ENCODE data around the gene CCDC141.

The CCDC141 gene

DNA sequence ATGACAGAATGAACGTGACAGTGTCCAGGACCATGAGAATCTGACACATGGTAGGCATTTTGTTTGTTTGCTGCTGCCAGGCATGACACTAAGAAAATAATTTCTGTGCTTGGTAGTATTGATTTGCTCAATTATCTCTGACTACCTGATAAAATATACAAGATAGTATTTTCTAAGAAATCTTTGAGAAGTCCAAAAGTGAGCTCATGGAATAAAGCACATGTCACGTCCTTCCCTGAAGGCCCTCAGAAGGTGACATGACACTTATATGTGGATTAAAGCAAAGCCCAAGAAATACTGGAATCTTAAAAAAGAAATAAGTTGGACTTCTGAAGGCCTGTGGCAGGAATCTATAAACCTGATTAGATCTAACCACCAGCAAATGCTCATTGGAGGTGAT, 238.9 kb downstream of the CCDC141 start:
- no peaks in the 10 kb centered on the region for H3K4me1 Mint-ChIP-seq (ENCODE audit: low read depth)
- no peak overlapping the region for H3K4me3 Mint-ChIP-seq
- H3K9me3 Mint-ChIP-seq = no peaks in the 10 kb centered on the region
- no peaks in the 10 kb centered on the region for H3K36me3 Mint-ChIP-seq (ENCODE audit: low read depth)
- no peaks in the 10 kb centered on the region for H3K27me3 Mint-ChIP-seq (ENCODE audit: low read depth)
- no peak overlapping the region for H3K27ac Mint-ChIP-seq

GRCh38 chr2:178810422-178810821, 239.5 kb downstream of the CCDC141 start:
- H3K4me3 Mint-ChIP-seq = no peak overlapping the region
- no peaks in the 10 kb centered on the region for H3K4me1 Mint-ChIP-seq (ENCODE audit: low read depth)
- no peak overlapping the region for H3K27ac Mint-ChIP-seq
- no peaks in the 10 kb centered on the region for H3K36me3 Mint-ChIP-seq (ENCODE audit: low read depth)
- H3K27me3 Mint-ChIP-seq (ENCODE audit: low read depth) = no peaks in the 10 kb centered on the region
- H3K9me3 Mint-ChIP-seq = no peaks in the 10 kb centered on the region

GRCh38 chr2:178807227-178808008, 242.5 kb downstream of the CCDC141 start, which contains the start of gene TTN:
Gene TTN (minus strand): TSS chr2:178807423. CDS start chr2:178804642, 2,781 bp downstream.
- Mint-ChIP-seq H3K4me3 (no peak within 1 kb of the TSS), H3K9me3 (no peaks in the 10 kb centered on the region), H3K4me1 (ENCODE audit: low read depth) (no peaks in the 10 kb centered on the region), H3K36me3 (ENCODE audit: low read depth) (no peaks in the 10 kb centered on the region), H3K27me3 (ENCODE audit: low read depth) (no peaks in the 10 kb centered on the region), H3K27ac (no peak within 1 kb of the TSS)

- H3K4me1 Mint-ChIP-seq (ENCODE audit: low read depth) = no peaks in the 10 kb centered on the region
- H3K4me3 Mint-ChIP-seq = no peak overlapping the region
- no peaks in the 10 kb centered on the region for H3K36me3 Mint-ChIP-seq (ENCODE audit: low read depth)
- no peak overlapping the region for H3K27ac Mint-ChIP-seq
- no peaks in the 10 kb centered on the region for H3K9me3 Mint-ChIP-seq
- H3K27me3 Mint-ChIP-seq (ENCODE audit: low read depth) = no peaks in the 10 kb centered on the region
Measured at GRCh38 chr2:178806543-178806942, 243.4 kb downstream of the CCDC141 start.

GRCh38 chr2:178805457-178805856, 244.5 kb downstream of the CCDC141 start:
- H3K9me3 Mint-ChIP-seq = no peaks in the 10 kb centered on the region
- H3K4me3 Mint-ChIP-seq = no peak overlapping the region
- no peaks in the 10 kb centered on the region for H3K27me3 Mint-ChIP-seq (ENCODE audit: low read depth)
- H3K4me1 Mint-ChIP-seq (ENCODE audit: low read depth) = no peaks in the 10 kb centered on the region
- H3K36me3 Mint-ChIP-seq (ENCODE audit: low read depth) = no peaks in the 10 kb centered on the region
- H3K27ac Mint-ChIP-seq = no peak overlapping the region

DNA sequence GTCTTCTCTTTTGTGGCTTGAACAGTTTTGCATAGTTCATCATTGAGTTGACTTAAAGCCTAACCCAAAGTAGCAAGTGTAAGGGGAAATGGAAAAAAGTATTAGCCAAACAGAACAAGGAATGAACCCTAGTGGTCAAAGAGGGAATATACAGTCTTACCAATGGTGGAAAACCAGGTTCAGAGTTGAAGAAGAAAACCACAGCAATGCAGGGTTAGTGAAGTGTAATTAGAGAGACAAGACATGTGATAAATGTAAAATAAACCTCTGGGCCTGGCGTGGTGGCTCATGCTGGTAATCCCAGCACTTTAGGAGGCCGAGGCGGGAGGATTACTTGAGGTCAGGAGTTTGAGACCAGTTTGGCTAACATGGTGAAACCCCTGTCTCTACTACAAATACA, 245.1 kb downstream of the CCDC141 start:
- no peak overlapping the region for H3K4me3 Mint-ChIP-seq
- H3K4me1 Mint-ChIP-seq (ENCODE audit: low read depth) = no peaks in the 10 kb centered on the region
- H3K36me3 Mint-ChIP-seq (ENCODE audit: low read depth) = no peaks in the 10 kb centered on the region
- no peaks in the 10 kb centered on the region for H3K9me3 Mint-ChIP-seq
- H3K27me3 Mint-ChIP-seq (ENCODE audit: low read depth) = no peaks in the 10 kb centered on the region
- no peak overlapping the region for H3K27ac Mint-ChIP-seq

DNA sequence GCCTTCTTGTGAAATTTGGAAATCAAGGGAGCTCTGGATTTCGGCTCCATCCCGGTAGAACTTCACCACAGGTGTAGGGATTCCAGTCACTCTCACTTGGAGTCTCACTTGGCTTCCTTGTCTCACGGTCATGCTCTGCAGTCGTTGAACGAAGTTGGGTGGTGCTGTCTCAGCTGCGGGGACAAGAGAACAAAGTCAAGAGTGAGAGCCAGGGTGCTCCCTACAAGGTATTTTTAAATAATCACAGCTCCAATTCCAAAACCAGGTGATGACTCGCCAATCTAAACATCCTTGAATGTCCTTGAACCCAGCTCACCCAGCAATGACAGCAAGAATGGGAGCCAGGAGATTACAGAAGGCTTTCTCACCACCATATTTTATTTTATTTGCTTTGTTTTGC, 249.4 kb downstream of the CCDC141 start:
- H3K9me3 Mint-ChIP-seq = no peaks in the 10 kb centered on the region
- H3K4me3 Mint-ChIP-seq = no peak overlapping the region
- no peaks in the 10 kb centered on the region for H3K27me3 Mint-ChIP-seq (ENCODE audit: low read depth)
- H3K36me3 Mint-ChIP-seq (ENCODE audit: low read depth) = no peaks in the 10 kb centered on the region
- no peak overlapping the region for H3K27ac Mint-ChIP-seq
- no peaks in the 10 kb centered on the region for H3K4me1 Mint-ChIP-seq (ENCODE audit: low read depth)

DNA sequence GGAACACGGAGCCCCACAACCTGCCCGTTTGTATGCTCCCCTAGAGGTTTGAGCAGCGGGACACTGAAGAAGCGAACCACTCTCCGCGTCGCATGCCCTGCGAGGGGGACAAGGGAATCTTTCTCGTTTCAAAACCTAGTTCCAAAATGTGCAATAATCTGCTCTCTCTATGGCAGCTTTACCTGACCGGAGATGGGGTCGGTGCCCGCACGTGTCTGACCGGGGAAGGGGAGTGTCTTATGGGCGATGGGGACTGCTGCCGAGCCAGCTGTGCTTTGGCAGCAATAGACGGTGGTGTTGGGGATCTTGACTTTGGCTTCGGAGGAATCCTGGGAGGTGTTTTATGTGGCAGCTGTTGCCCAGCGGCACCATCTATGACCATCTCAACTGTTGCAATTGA, 250.6 kb downstream of the CCDC141 start:
- Mint-ChIP-seq H3K36me3 (ENCODE audit: low read depth) (no peaks in the 10 kb centered on the region), H3K4me1 (ENCODE audit: low read depth) (no peaks in the 10 kb centered on the region), H3K9me3 (no peaks in the 10 kb centered on the region), H3K27me3 (ENCODE audit: low read depth) (no peaks in the 10 kb centered on the region), H3K27ac (no peak overlapping the region), H3K4me3 (no peak overlapping the region)

DNA sequence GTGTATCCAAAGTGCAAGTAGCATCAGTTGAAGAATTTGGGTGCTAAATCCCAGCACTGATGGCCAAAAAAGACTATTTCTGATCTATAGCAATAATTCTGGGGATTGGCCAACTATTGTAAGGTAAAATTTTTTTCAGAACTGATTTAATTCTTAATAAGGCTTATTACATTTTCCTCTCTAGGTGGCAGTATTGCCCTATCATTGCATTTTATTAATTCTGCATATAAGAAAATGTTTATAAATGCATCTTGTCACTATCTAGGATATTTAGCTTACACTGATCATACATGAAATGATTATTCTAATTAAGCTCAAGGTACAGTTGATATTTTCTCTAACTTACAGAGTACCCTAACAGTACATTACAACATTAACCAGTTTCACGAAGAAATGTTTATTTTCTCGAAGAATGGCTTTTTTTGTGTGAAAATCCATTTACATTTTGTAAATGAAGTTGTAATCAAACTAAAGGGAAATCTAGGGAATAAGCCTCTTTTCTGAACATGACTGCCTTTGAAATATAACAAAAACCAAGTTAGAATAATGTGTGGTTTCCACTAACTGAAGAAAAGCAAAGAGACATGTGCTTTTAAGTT, 253.8 kb downstream of the CCDC141 start:
- H3K4me3 Mint-ChIP-seq = no peak overlapping the region
- no peaks in the 10 kb centered on the region for H3K36me3 Mint-ChIP-seq (ENCODE audit: low read depth)
- H3K27ac Mint-ChIP-seq = no peak overlapping the region
- H3K4me1 Mint-ChIP-seq (ENCODE audit: low read depth) = no peaks in the 10 kb centered on the region
- no peaks in the 10 kb centered on the region for H3K9me3 Mint-ChIP-seq
- H3K27me3 Mint-ChIP-seq (ENCODE audit: low read depth) = no peaks in the 10 kb centered on the region

- no peaks in the 10 kb centered on the region for H3K36me3 Mint-ChIP-seq (ENCODE audit: low read depth)
- peaks cover 5% of the 10 kb centered on the region for H3K4me1 Mint-ChIP-seq (ENCODE audit: low read depth)
- no peaks in the 10 kb centered on the region for H3K27me3 Mint-ChIP-seq (ENCODE audit: low read depth)
- H3K27ac Mint-ChIP-seq = no peak overlapping the region
- no peak overlapping the region for H3K4me3 Mint-ChIP-seq
- no peaks in the 10 kb centered on the region for H3K9me3 Mint-ChIP-seq
Measured at GRCh38 chr2:178787934-178788333, 262.0 kb downstream of the CCDC141 start.

- no peak overlapping the region for H3K4me3 Mint-ChIP-seq
- H3K9me3 Mint-ChIP-seq = no peaks in the 10 kb centered on the region
- H3K4me1 Mint-ChIP-seq (ENCODE audit: low read depth) = peaks cover 5% of the 10 kb centered on the region
- no peaks in the 10 kb centered on the region for H3K27me3 Mint-ChIP-seq (ENCODE audit: low read depth)
- no peak overlapping the region for H3K27ac Mint-ChIP-seq
- no peaks in the 10 kb centered on the region for H3K36me3 Mint-ChIP-seq (ENCODE audit: low read depth)
Measured at GRCh38 chr2:178787155-178787554, 262.8 kb downstream of the CCDC141 start.

GRCh38 chr2:178783889-178784288, 266.0 kb downstream of the CCDC141 start:
- Mint-ChIP-seq H3K27me3 (ENCODE audit: low read depth) (no peaks in the 10 kb centered on the region), H3K36me3 (ENCODE audit: low read depth) (no peaks in the 10 kb centered on the region), H3K4me3 (no peak overlapping the region), H3K27ac (no peak overlapping the region), H3K4me1 (ENCODE audit: low read depth) (no peaks in the 10 kb centered on the region), H3K9me3 (no peaks in the 10 kb centered on the region)

DNA sequence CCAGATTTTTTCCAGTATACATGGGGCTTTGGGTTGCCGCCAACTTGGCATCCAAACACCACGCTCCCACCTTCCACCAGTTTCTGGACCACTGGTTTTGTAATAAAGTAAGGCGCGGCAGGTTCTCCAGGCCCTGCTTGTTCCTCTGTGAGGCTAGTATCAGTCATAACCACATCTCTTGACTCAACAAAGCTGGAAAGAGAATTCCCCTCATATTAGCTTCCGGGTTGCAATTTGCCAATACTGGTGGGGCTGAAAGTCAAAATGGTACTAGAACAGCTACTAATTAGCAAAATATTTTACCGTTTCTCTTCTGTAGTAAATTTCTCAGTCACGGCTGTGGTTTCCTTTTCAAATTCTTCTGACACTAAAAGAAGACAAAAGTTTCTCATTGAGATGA, 267.7 kb downstream of the CCDC141 start:
- H3K27me3 Mint-ChIP-seq (ENCODE audit: low read depth) = no peaks in the 10 kb centered on the region
- no peak overlapping the region for H3K27ac Mint-ChIP-seq
- H3K9me3 Mint-ChIP-seq = no peaks in the 10 kb centered on the region
- H3K36me3 Mint-ChIP-seq (ENCODE audit: low read depth) = no peaks in the 10 kb centered on the region
- H3K4me1 Mint-ChIP-seq (ENCODE audit: low read depth) = no peaks in the 10 kb centered on the region
- H3K4me3 Mint-ChIP-seq = no peak overlapping the region
